Mesendoderm (in vitro differentiated cells): ENCODE data around the gene ZNF334.

Experiments used
- DNase-seq: peaks from one replicate; pipeline ENCODE4 v3.0.0; 2013
- H2AK5ac ChIP-seq: 2 replicates; pipeline ENCODE4 v1.6.1; 2013; ENCODE audit warnings: low read length, inconsistent platforms
- H2BK120ac ChIP-seq: 2 replicates; pipeline ENCODE4 v1.6.1; 2013; ENCODE audit warnings: low read depth, mild to moderate bottlenecking, low read length, moderate library complexity, mixed read lengths
- H2BK15ac ChIP-seq: replicated peaks from 2 replicates; pipeline ENCODE4 v1.6.1; 2013; ENCODE audit warnings: low read depth, mild to moderate bottlenecking, moderate library complexity
- H2BK5ac ChIP-seq: 2 replicates; pipeline ENCODE4 v1.6.1; 2013; ENCODE audit warnings: low read length, inconsistent platforms
- H3K18ac ChIP-seq: 2 replicates; pipeline ENCODE4 v1.6.1; 2013; ENCODE audit warnings: mild to moderate bottlenecking, low read length, mixed read lengths
- H3K23ac ChIP-seq: one replicate; pipeline ENCODE4 v1.6.1; 2013; ENCODE audit warnings: low read length
- H3K27ac ChIP-seq: 2 replicates; pipeline ENCODE4 v1.5.1; 2013; ENCODE audit warnings: low read depth, mild to moderate bottlenecking, inconsistent platforms, low read length, moderate library complexity
- H3K27me3 ChIP-seq: 2 replicates; pipeline ENCODE4 v1.6.1; 2013; ENCODE audit warnings: low read length, control low read depth, mild to moderate bottlenecking, inconsistent platforms; ENCODE audit not compliant: insufficient read depth, poor library complexity
- H3K36me3 ChIP-seq: 2 replicates; pipeline ENCODE4 v1.6.1; 2013; ENCODE audit warnings: low read length, inconsistent platforms; ENCODE audit not compliant: control insufficient read depth, insufficient read depth
- H3K4ac ChIP-seq: one replicate; pipeline ENCODE4 v1.6.1; 2013; ENCODE audit warnings: low read depth, mild to moderate bottlenecking, low read length, moderate library complexity
- H3K4me1 ChIP-seq: 2 replicates; pipeline ENCODE4 v1.6.1; 2013; ENCODE audit warnings: low read depth, low read length, inconsistent platforms; ENCODE audit not compliant: control insufficient read depth
- H3K4me2 ChIP-seq: 2 replicates; pipeline ENCODE4 v1.6.1; 2013; ENCODE audit warnings: low read length
- H3K4me3 ChIP-seq: 2 replicates; pipeline ENCODE4 v1.5.1; 2013; ENCODE audit warnings: mild to moderate bottlenecking, low read length
- H3K56ac ChIP-seq: one replicate; pipeline ENCODE4 v1.6.1; 2013; ENCODE audit warnings: low read length
- H3K79me1 ChIP-seq: 2 replicates; pipeline ENCODE4 v1.6.1; 2013; ENCODE audit warnings: low read length, inconsistent platforms
- H3K79me2 ChIP-seq: 2 replicates; pipeline ENCODE4 v1.6.1; 2013; ENCODE audit warnings: mild to moderate bottlenecking, low read length; ENCODE audit not compliant: control insufficient read depth, insufficient read depth
- H3K9ac ChIP-seq: 2 replicates; pipeline ENCODE4 v1.6.1; 2013; ENCODE audit warnings: low read length, inconsistent platforms
- H4K5ac ChIP-seq: one replicate; pipeline ENCODE4 v1.6.1; 2013; ENCODE audit warnings: low read length
- H4K8ac ChIP-seq: one replicate; pipeline ENCODE4 v1.6.1; 2013; ENCODE audit warnings: low read depth, mild to moderate bottlenecking, control low read depth, low read length, moderate library complexity
- WGBS: extraction: QIAGEN DNeasy Blood & Tissue Kit; methylation state at CpG from one replicate; pipeline ENCODE4 v1.1.7; 2013; ENCODE audit warnings: low lambda C conversion rate, missing lambda C conversion rate; ENCODE audit not compliant: insufficient coverage; ENCODE audit errors: extremely low coverage; 5-methylcytosine and 5-hydroxymethylcytosine counted together

The ZNF334 gene

DNA sequence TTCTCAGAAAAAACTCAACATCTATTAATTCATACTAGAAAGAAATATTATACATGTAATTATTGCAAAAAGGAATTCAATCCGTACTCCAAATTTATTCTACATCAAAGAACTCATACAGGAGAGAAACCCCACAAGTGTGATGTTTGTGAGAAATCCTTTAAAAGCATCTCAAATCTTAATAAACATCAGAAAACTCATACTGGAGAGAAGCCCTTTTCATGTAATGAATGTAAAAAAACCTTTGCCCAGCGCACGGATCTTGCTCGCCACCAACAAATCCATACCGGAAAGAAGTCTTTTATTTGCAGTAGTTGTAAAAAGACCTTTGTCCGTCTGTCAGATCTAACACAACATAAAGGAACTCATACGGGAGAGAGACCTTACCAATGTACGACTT lies 22.0 kb downstream of the ZNF334 start:
- H3K36me3 ChIP-seq, result no peaks in the 10 kb centered on the region
- H3K18ac ChIP-seq, result no peak overlapping the region
- H3K9ac ChIP-seq, result no peak overlapping the region
- no peak overlapping the region for H4K8ac ChIP-seq
- no peak overlapping the region for H3K4me2 ChIP-seq
- WGBS, result no CpG with 5 or more reads among the region's 8 CpGs
- H3K27me3 ChIP-seq, result no peaks in the 10 kb centered on the region
- H3K79me1 ChIP-seq, result no peaks in the 10 kb centered on the region
- no peak overlapping the region for H2BK15ac ChIP-seq
- no peak overlapping the region for H3K56ac ChIP-seq
- H3K4me3 ChIP-seq, result no peak overlapping the region
- H3K27ac ChIP-seq, result no peak overlapping the region
- H3K4ac ChIP-seq, result no peak overlapping the region
- H4K5ac ChIP-seq, result no peak overlapping the region
- DNase-seq, result no peak
- H3K79me2 ChIP-seq, result no peaks in the 10 kb centered on the region
- no peak overlapping the region for H2BK120ac ChIP-seq
- H3K23ac ChIP-seq, result no peak overlapping the region
- no peaks in the 10 kb centered on the region for H3K4me1 ChIP-seq
- H2BK5ac ChIP-seq, result no peak overlapping the region
- H2AK5ac ChIP-seq, result no peak overlapping the region

DNA sequence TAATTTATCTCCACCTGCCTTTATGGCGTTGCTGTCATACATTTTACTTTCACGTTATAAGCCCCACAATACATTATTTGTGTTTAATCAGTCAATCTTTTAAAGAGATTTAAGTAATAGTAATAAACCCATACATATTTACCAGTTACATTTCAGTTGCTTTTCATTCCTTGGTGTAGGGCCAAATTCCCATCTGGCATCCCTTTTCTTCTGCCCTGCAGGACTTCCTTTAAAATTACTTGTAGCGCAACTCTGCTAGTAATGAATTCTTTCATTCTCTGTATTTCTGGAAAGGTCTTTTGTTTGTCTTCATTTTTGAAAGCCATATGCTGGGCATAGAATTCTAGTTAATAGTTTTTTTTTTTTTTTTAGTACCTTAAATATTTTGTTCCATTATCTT lies 24.9 kb downstream of the ZNF334 start:
- Histone ChIP-seq H3K23ac (no peak overlapping the region), H2BK5ac (no peak overlapping the region), H2BK120ac (no peak overlapping the region), H3K4me1 (no peaks in the 10 kb centered on the region), H2BK15ac (no peak overlapping the region), H3K4me3 (no peak overlapping the region), H2AK5ac (no peak overlapping the region), H4K8ac (no peak overlapping the region), H3K79me2 (no peaks in the 10 kb centered on the region), H3K18ac (no peak overlapping the region), H3K56ac (no peak overlapping the region), H3K4me2 (no peak overlapping the region), H4K5ac (no peak overlapping the region), H3K4ac (no peak overlapping the region), H3K79me1 (no peaks in the 10 kb centered on the region), H3K9ac (no peak overlapping the region), H3K36me3 (no peaks in the 10 kb centered on the region), H3K27ac (no peak overlapping the region), H3K27me3 (no peaks in the 10 kb centered on the region)
- no CpG with 5 or more reads among the region's 3 CpGs for WGBS
- no peak for DNase-seq

DNA sequence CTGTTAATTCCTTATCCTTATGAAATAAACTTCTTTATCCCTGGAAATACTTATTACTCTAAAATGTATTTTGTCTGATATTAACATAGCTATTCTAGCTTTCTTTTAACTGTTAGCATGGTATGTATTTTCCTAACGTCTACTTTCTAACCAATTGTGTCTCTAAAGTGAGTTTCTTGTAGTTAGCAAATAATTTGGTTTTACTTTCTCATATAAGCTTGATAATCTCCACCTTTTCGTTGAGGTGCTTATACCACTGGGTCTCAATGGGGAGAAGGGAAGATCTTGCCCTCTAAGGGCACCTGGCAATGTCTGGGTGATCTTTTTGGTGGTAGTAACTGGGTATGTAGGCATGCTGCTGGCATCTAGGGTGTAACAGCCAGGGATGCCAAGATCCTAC lies 25.7 kb downstream of the ZNF334 start:
- Histone ChIP-seq H3K4me2 (no peak overlapping the region), H3K23ac (no peak overlapping the region), H4K5ac (no peak overlapping the region), H2BK120ac (no peak overlapping the region), H2BK5ac (no peak overlapping the region), H3K36me3 (no peaks in the 10 kb centered on the region), H3K4ac (no peak overlapping the region), H3K4me1 (no peaks in the 10 kb centered on the region), H3K79me1 (no peaks in the 10 kb centered on the region), H3K79me2 (no peaks in the 10 kb centered on the region), H3K27ac (no peak overlapping the region), H3K18ac (no peak overlapping the region), H2AK5ac (no peak overlapping the region), H3K27me3 (no peaks in the 10 kb centered on the region), H3K9ac (no peak overlapping the region), H2BK15ac (no peak overlapping the region), H3K4me3 (no peak overlapping the region), H4K8ac (no peak overlapping the region), H3K56ac (no peak overlapping the region)
- no CpG with 5 or more reads among the region's 2 CpGs for WGBS
- no peak for DNase-seq

DNA sequence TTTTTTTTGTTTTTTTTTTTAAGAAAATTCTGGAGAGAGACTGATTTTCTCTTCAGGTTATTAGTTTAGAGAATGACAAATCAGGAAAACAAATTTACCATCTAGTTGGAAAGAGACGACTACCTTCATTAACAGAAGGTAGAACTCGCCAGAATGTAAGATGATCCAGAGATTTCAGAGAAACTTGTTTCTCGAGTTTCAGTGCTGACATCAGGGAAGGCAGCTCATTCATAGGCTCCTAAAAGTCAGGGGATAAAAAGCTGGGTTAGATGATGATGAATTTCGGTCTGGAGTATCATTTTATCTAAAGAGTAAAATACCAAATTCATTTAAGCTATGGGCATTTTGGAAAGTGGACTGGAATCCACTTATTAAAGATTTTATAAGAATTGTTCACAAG lies 27.9 kb downstream of the ZNF334 start:
- no peak overlapping the region for H2BK5ac ChIP-seq
- no peak overlapping the region for H3K23ac ChIP-seq
- H3K4me3 ChIP-seq, result no peak overlapping the region
- DNase-seq, result peak; percentile 30
- no peaks in the 10 kb centered on the region for H3K79me2 ChIP-seq
- no peaks in the 10 kb centered on the region for H3K36me3 ChIP-seq
- H4K5ac ChIP-seq, result no peak overlapping the region
- no CpG with 5 or more reads among the region's 4 CpGs for WGBS
- no peak overlapping the region for H3K27ac ChIP-seq
- H2BK15ac ChIP-seq, result no peak overlapping the region
- no peak overlapping the region for H3K9ac ChIP-seq
- no peak overlapping the region for H3K18ac ChIP-seq
- no peak overlapping the region for H4K8ac ChIP-seq
- no peak overlapping the region for H2BK120ac ChIP-seq
- no peak overlapping the region for H3K56ac ChIP-seq
- H3K4ac ChIP-seq, result no peak overlapping the region
- H3K79me1 ChIP-seq, result no peaks in the 10 kb centered on the region
- H3K4me2 ChIP-seq, result no peak overlapping the region
- no peaks in the 10 kb centered on the region for H3K4me1 ChIP-seq
- H3K27me3 ChIP-seq, result no peaks in the 10 kb centered on the region
- H2AK5ac ChIP-seq, result no peak overlapping the region

DNA sequence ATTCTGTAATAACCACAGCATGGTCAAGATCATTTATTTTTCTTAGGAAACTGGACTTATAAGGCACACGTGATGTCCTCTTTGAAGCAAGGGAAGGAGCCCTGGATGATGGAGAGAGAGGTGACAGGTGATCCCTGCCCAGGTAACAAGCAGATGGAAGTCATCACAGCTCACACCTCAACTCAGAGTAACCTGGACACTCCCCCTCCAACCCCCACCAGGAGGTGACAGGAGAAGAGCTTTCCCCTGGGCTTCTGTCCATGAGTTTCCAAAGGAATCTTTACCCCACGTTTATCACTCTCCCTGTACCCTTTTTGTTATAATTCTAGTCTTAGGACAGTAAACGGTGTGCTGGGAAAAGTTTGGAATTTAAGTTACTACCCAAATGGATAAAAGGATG lies 28.4 kb downstream of the ZNF334 start:
- WGBS, result no CpG with 5 or more reads among the region's 3 CpGs

DNA sequence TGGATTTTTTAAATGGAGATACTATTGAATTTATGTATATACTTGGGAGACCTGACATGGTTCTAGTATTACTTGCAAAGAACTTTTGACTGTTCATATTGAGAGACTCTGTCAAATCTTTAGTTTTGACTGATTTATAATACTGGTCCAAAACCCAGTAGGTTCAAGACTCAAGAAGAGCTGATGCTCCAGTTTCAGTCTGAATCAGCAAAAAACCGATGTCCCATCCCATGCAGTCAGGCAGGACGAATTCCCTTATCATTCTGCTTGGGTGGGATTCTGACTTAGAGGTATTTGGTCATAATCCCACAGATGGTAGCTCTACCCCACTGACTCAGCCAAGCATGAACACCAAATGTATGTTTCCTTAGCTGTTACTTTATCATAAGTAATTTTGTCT lies 29.5 kb downstream of the ZNF334 start:
- Histone ChIP-seq H3K56ac (no peak overlapping the region), H4K8ac (no peak overlapping the region), H3K79me1 (no peaks in the 10 kb centered on the region), H3K36me3 (no peaks in the 10 kb centered on the region), H3K18ac (no peak overlapping the region), H3K4me2 (no peak overlapping the region), H3K4me3 (no peak overlapping the region), H3K79me2 (no peaks in the 10 kb centered on the region), H3K27me3 (no peaks in the 10 kb centered on the region), H3K27ac (no peak overlapping the region), H3K23ac (no peak overlapping the region), H2BK120ac (no peak overlapping the region), H2AK5ac (no peak overlapping the region), H3K4ac (no peak overlapping the region), H2BK15ac (no peak overlapping the region), H4K5ac (no peak overlapping the region), H3K4me1 (no peaks in the 10 kb centered on the region), H3K9ac (no peak overlapping the region), H2BK5ac (no peak overlapping the region)
- DNase-seq, result no peak
- WGBS, result no CpG with 5 or more reads among the region's 2 CpGs

More for the DNA sequence above, 28.4 kb downstream of the ZNF334 start:
- H4K5ac ChIP-seq, result no peak overlapping the region
- H2BK15ac ChIP-seq, result no peak overlapping the region
- no peak overlapping the region for H3K4ac ChIP-seq
- H3K23ac ChIP-seq, result no peak overlapping the region
- DNase-seq, result peak; percentile 11
- H4K8ac ChIP-seq, result no peak overlapping the region
- H3K36me3 ChIP-seq, result no peaks in the 10 kb centered on the region
- no peak overlapping the region for H3K18ac ChIP-seq
- H3K4me1 ChIP-seq, result no peaks in the 10 kb centered on the region
- H3K79me2 ChIP-seq, result no peaks in the 10 kb centered on the region
- no peak overlapping the region for H2BK5ac ChIP-seq
- no peak overlapping the region for H3K56ac ChIP-seq
- no peak overlapping the region for H2BK120ac ChIP-seq
- no peaks in the 10 kb centered on the region for H3K27me3 ChIP-seq
- no peak overlapping the region for H3K27ac ChIP-seq
- H3K79me1 ChIP-seq, result no peaks in the 10 kb centered on the region
- no peak overlapping the region for H3K4me2 ChIP-seq
- H2AK5ac ChIP-seq, result no peak overlapping the region
- no peak overlapping the region for H3K4me3 ChIP-seq
- no peak overlapping the region for H3K9ac ChIP-seq
